Measurements from ENCODE around the gene KHDC4. TPM values are rescaled to one million over a fixed set of nuclear protein-coding genes. Genes with fewer than 3 reads are reported as not detected.

The KHDC4 gene
- 32.3 to 43.2 TPM (median 35.2 TPM) in 3 replicates for total RNA-seq
- long read RNA-seq, transcript KHDC4-203 (14 exons, 2,947 nt) = major isoform, 15 of 21 reads
- long read RNA-seq, partial matches to known transcripts = 1 of 21 reads
- long read RNA-seq, other reads (novel, unspliced or antisense) = 5 of 21 reads

DNA sequence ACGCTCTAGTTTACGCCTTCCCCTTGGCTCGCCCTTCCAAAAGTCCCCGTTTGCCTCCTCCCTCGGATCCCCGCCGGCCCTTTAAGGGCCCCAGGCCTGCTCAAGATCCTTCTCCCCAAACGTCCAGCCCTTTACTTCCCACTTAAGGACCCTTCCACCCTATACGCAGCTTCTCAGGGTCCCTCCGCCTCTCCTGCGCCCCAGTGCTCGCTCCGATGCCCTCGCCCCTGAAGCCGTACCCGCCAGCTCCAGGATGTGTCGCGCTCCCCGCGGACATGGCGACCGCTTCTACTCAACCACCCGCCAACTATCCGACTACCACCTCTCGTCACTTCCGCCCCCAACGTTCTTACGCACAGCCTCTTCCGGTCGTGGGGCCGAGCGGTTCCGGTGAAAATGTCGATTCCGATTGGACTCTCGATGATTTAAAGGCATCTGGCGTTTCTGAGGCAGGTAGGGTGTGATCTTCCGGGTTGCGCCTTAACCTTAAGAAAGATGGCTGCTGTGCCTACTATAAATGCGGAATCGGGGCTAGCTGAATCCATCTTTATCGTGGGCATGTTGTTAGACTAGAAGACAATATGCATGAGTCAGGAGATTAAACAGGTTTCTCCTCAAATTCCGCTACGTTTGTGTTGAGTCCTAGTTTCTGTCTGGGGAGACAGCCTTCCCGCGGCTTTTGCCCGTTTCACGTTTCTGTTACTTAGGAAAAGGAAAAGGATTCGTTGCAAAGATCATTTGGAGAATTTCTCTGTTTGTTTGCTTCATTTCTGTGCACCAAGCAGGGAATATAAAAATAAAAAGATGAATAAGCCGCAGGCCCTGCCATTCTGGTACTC is at the start of gene KHDC4:
Gene KHDC4 (minus strand): TSS at position 317 of the 839 bp plus-strand sequence. CDS start 40 bp downstream, at position 277.
- H3K9me3 Mint-ChIP-seq (ENCODE audit: low read depth) = no peaks in the 10 kb centered on the region
- peaks cover 7% of the 10 kb centered on the region for H3K36me3 Mint-ChIP-seq (ENCODE audit: low read depth)
- DNase-seq (ENCODE audit: low spot score) = peak; percentile 97
- peak within 1 kb of the TSS; percentile 27 for H3K27ac Mint-ChIP-seq (ENCODE audit: unreplicated experiment)
- peaks cover 37% of the 10 kb centered on the region for H3K4me1 Mint-ChIP-seq (ENCODE audit: low read depth)
- peak within 1 kb of the TSS; percentile 28 for H3K4me3 Mint-ChIP-seq (ENCODE audit: unreplicated experiment)
- peak; percentile 41 for TF ChIP-seq CTCF (IDR thresholded peaks at IDR 0.05)
- H3K27me3 Mint-ChIP-seq (ENCODE audit: low read depth) = no peaks in the 10 kb centered on the region

GRCh38 chr1:155983191-155984024 is 49.2 kb upstream of the KHDC4 start:
- Mint-ChIP-seq H3K27ac (ENCODE audit: unreplicated experiment) (peak overlapping the region; percentile 100), H3K36me3 (ENCODE audit: low read depth) (no peaks in the 10 kb centered on the region), H3K4me3 (ENCODE audit: unreplicated experiment) (peak overlapping the region; percentile 95), H3K27me3 (ENCODE audit: low read depth) (no peaks in the 10 kb centered on the region), H3K4me1 (ENCODE audit: low read depth) (peaks cover 61% of the 10 kb centered on the region), H3K9me3 (ENCODE audit: low read depth) (no peaks in the 10 kb centered on the region)
- no peak for DNase-seq (ENCODE audit: low spot score)
- TF ChIP-seq CTCF (IDR thresholded peaks at IDR 0.05) = peak; percentile 36

- Mint-ChIP-seq H3K4me3 (ENCODE audit: unreplicated experiment) (peak overlapping the region; percentile 95), H3K27ac (ENCODE audit: unreplicated experiment) (peak overlapping the region; percentile 100), H3K36me3 (ENCODE audit: low read depth) (peaks cover 2% of the 10 kb centered on the region), H3K4me1 (ENCODE audit: low read depth) (peaks cover 67% of the 10 kb centered on the region), H3K27me3 (ENCODE audit: low read depth) (no peaks in the 10 kb centered on the region), H3K9me3 (ENCODE audit: low read depth) (no peaks in the 10 kb centered on the region)
- TF ChIP-seq CTCF (IDR thresholded peaks at IDR 0.05) = no peak
- DNase-seq (ENCODE audit: low spot score) = no peak
Observed at GRCh38 chr1:155982106-155982505, 47.9 kb upstream of the KHDC4 start.

DNA sequence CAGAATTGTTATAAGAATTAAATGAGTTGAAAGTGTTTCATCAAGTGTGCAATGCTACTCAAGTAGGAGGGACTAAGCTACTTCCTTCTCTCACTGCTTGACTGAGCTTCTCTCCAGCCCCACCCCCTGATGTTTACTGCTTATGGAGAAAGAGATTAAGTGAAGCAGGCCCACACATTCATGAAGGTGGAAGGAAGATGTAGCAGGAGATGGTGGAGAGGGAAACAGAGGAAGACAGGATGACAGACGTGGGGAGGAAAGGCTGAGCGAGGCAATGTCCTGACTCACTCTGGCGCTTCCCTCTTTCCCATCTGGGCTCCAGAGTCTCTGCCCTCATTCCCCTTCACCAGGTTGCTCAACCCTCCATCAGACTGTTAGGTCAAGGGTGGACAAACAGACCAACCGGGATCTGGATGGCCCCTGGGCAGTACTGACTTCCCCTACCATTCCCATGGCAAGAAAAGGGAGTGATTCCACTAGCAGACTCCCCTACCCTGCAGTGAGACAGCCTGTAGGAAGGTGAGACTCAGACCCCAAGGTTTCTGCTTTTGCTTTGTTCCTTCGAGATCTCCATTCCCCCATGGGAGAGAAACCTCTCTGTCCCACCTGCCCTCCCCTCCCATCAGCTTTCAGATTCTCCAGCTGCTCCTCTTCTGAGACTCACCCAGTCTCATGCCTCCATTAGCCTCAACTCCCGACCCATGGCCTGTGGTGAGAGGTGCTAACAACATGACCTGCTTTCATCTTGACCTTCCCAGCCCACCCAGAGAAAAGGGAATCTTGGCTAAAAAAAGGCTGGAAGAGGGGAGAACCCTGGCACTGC is 47.3 kb upstream of the KHDC4 start:
- Mint-ChIP-seq H3K36me3 (ENCODE audit: low read depth) (peaks cover 2% of the 10 kb centered on the region), H3K27me3 (ENCODE audit: low read depth) (no peaks in the 10 kb centered on the region), H3K4me1 (ENCODE audit: low read depth) (peaks cover 73% of the 10 kb centered on the region), H3K4me3 (ENCODE audit: unreplicated experiment) (peak overlapping the region; percentile 95), H3K9me3 (ENCODE audit: low read depth) (no peaks in the 10 kb centered on the region), H3K27ac (ENCODE audit: unreplicated experiment) (peak overlapping the region; percentile 100)
- TF ChIP-seq CTCF (IDR thresholded peaks at IDR 0.05) = no peak
- DNase-seq (ENCODE audit: low spot score) = no peak
